GM21825 (cell line): ENCODE data around the gene RFX7.

Experiments used
- ATAC-seq: cut with Tn5 transposase; IDR thresholded peaks from one replicate; pipeline ENCODE4 v1.9.1; 2021; ENCODE audit warnings: mild to moderate bottlenecking, moderate library complexity; ENCODE audit not compliant: unreplicated experiment

Gene RFX7

GRCh38 chr15:56244811-56245576, 1.3 kb upstream of the RFX7 start:
- ATAC-seq: no peak

GRCh38 chr15:56244038-56244810, 545 bp upstream of the RFX7 start:
- no peak for ATAC-seq

- no peak for ATAC-seq
These were observed 1.0 kb downstream of the RFX7 start for GRCh38 chr15:56242576-56243162.

- ATAC-seq: no peak
These were observed 2.1 kb downstream of the RFX7 start for GRCh38 chr15:56241374-56242105.

GRCh38 chr15:56240390-56240789, 3.3 kb downstream of the RFX7 start:
- ATAC-seq: no peak

GRCh38 chr15:56236197-56236596, 7.5 kb downstream of the RFX7 start:
- ATAC-seq: no peak

- no peak for ATAC-seq
These were observed 8.9 kb downstream of the RFX7 start for GRCh38 chr15:56234804-56235203.

GRCh38 chr15:56233549-56233948, 10.1 kb downstream of the RFX7 start:
- ATAC-seq: no peak

GRCh38 chr15:56232058-56232457, 11.6 kb downstream of the RFX7 start:
- no peak for ATAC-seq

- no peak for ATAC-seq
These were observed 14.8 kb downstream of the RFX7 start for GRCh38 chr15:56228854-56229253.

- no peak for ATAC-seq
These were observed 15.3 kb downstream of the RFX7 start for GRCh38 chr15:56228352-56228751.

- no peak for ATAC-seq
These were observed 15.9 kb downstream of the RFX7 start for GRCh38 chr15:56227780-56228179.

GRCh38 chr15:56227306-56227705, 16.4 kb downstream of the RFX7 start:
- ATAC-seq: no peak

GRCh38 chr15:56225520-56225919, 18.2 kb downstream of the RFX7 start:
- ATAC-seq: no peak

GRCh38 chr15:56222302-56222701, 21.4 kb downstream of the RFX7 start:
- no peak for ATAC-seq

- ATAC-seq: no peak
These were observed 26.3 kb downstream of the RFX7 start for GRCh38 chr15:56217341-56217740.

- no peak for ATAC-seq
These were observed 27.9 kb downstream of the RFX7 start for GRCh38 chr15:56215769-56216168.

- ATAC-seq: no peak
These were observed 31.6 kb downstream of the RFX7 start for GRCh38 chr15:56211960-56212550.

- ATAC-seq: no peak
These were observed 32.6 kb downstream of the RFX7 start for GRCh38 chr15:56211064-56211463.

GRCh38 chr15:56208641-56209155, 35.0 kb downstream of the RFX7 start:
- no peak for ATAC-seq

- ATAC-seq: no peak
These were observed 35.5 kb downstream of the RFX7 start for GRCh38 chr15:56208185-56208584.
